GM23338 (cell line): ENCODE data around the gene GPR61. TPM values are rescaled to one million over a fixed set of nuclear protein-coding genes. Genes with fewer than 3 reads are reported as not detected.

Experiments
- ATAC-seq: fragments of 200-7000 bp; cut with Tn5 transposase; 3 replicates; pipeline ENCODE4 v1.9.1; 2020
- DNase-seq: peaks from one replicate; pipeline ENCODE4 v3.0.0-alpha.2; 2015; ENCODE audit warnings: low spot score
- H2AFZ ChIP-seq: fragments of 200-600 bp; sonication (generic); 2 replicates; pipeline ENCODE4 v1.8.0; 2016; ENCODE audit warnings: antibody characterized with exemption, mild to moderate bottlenecking, moderate library complexity
- H3F3A ChIP-seq: fragments of 200-600 bp; sonication (generic); replicated peaks from 2 replicates; pipeline ENCODE4 v1.8.0; 2017; ENCODE audit warnings: antibody characterized with exemption, mixed run types, low read depth
- H3K27ac ChIP-seq: fragments of 200-600 bp; sonication (generic); 2 replicates; pipeline ENCODE4 v1.6.1; 2016; ENCODE audit warnings: low read depth
- H3K27me3 ChIP-seq: fragments of 200-600 bp; sonication (generic); 2 replicates; pipeline ENCODE4 v1.8.0; 2016; ENCODE audit warnings: mild to moderate bottlenecking, mixed run types, moderate library complexity; ENCODE audit not compliant: insufficient read depth
- H3K36me3 ChIP-seq: fragments of 200-600 bp; sonication (generic); 2 replicates; pipeline ENCODE4 v1.8.0; 2016; ENCODE audit warnings: mild to moderate bottlenecking; ENCODE audit not compliant: insufficient read depth
- H3K4me1 ChIP-seq: fragments of 200-600 bp; sonication (generic); 2 replicates; pipeline ENCODE4 v1.8.0; 2016; ENCODE audit warnings: mild to moderate bottlenecking, moderate library complexity; ENCODE audit not compliant: insufficient read depth
- H3K4me2 ChIP-seq: fragments of 200-600 bp; sonication (generic); 2 replicates; pipeline ENCODE4 v1.7.1; 2017; ENCODE audit warnings: mixed run types
- H3K4me3 ChIP-seq: fragments of 200-600 bp; sonication (generic); 2 replicates; pipeline ENCODE4 v1.6.1; 2016; ENCODE audit warnings: mixed run types
- H3K79me2 ChIP-seq: fragments of 200-600 bp; sonication (generic); replicated peaks from 2 replicates; pipeline ENCODE4 v1.8.0; 2017; ENCODE audit warnings: mild to moderate bottlenecking; ENCODE audit not compliant: insufficient read depth
- H3K9me2 ChIP-seq: fragments of 200-600 bp; sonication (generic); 2 replicates; pipeline ENCODE4 v1.8.0; 2017; ENCODE audit not compliant: insufficient read depth
- H4K20me1 ChIP-seq: fragments of 200-600 bp; sonication (generic); replicated peaks from 2 replicates; pipeline ENCODE4 v1.8.0; 2017; ENCODE audit warnings: mild to moderate bottlenecking; ENCODE audit not compliant: insufficient read depth
- H3K27ac Mint-ChIP-seq: 2 replicates; pipeline ENCODE4 v1.8.0; 2020; ENCODE audit warnings: inconsistent platforms, mild to moderate bottlenecking, moderate library complexity, mixed read lengths
- H3K27me3 Mint-ChIP-seq: 3 replicates; pipeline ENCODE4 v1.8.0; 2022; ENCODE audit warnings: low read depth, mild to moderate bottlenecking, moderate library complexity, mixed read lengths, inconsistent platforms; ENCODE audit not compliant: insufficient read depth, poor library complexity
- H3K36me3 Mint-ChIP-seq: 3 replicates; pipeline ENCODE4 v1.8.0; 2021; ENCODE audit warnings: low read depth, mild to moderate bottlenecking, inconsistent platforms, moderate library complexity, mixed read lengths
- H3K4me1 Mint-ChIP-seq: 3 replicates; pipeline ENCODE4 v1.8.0; 2020; ENCODE audit warnings: mild to moderate bottlenecking, inconsistent platforms, mixed read lengths
- H3K4me3 Mint-ChIP-seq: 3 replicates; pipeline ENCODE4 v1.8.0; 2021; ENCODE audit warnings: moderate library complexity, mild to moderate bottlenecking, inconsistent platforms, mixed read lengths
- H3K9me3 Mint-ChIP-seq: 3 replicates; pipeline ENCODE4 v1.8.0; 2020; ENCODE audit warnings: moderate library complexity, mild to moderate bottlenecking, inconsistent platforms, mixed read lengths
- CREB1 ChIP-seq: fragments of 250-450 bp; sonication (Bioruptor Pico); IDR thresholded peaks from 2 replicates; pipeline ENCODE4 v1.5.0; 2020; ENCODE audit warnings: low read depth, mild to moderate bottlenecking, moderate library complexity
- CTCF ChIP-seq, 2 experiments: fragments of 200-600 bp in 1 of 2; sonication (generic) in 1 of 2; conservative IDR thresholded peaks; 2 replicates each; pipeline versions ENCODE4 v1.5.1 to v1.6.1; 2016 to 2017; ENCODE audit warnings: antibody characterized with exemption in 2 of 2, low read depth in 2 of 2, mild to moderate bottlenecking in 2 of 2, moderate library complexity in 1 of 2
- ETS1 ChIP-seq: IDR thresholded peaks from 2 replicates; pipeline ENCODE4 v1.6.1; 2016; ENCODE audit warnings: antibody characterized with exemption
- EZH2 ChIP-seq: fragments of 200-600 bp; sonication (generic); IDR thresholded peaks from one replicate; pipeline ENCODE4 v1.8.0; 2017; ENCODE audit warnings: antibody characterized with exemption, mild to moderate bottlenecking, low read depth; ENCODE audit not compliant: unreplicated experiment
- EZH2phosphoT487 ChIP-seq: fragments of 200-600 bp; sonication (generic); IDR thresholded peaks from one replicate; pipeline ENCODE4 v1.8.1; 2018; ENCODE audit warnings: antibody characterized with exemption; ENCODE audit not compliant: unreplicated experiment
- JUNB ChIP-seq: IDR thresholded peaks from one replicate; pipeline ENCODE4 v1.6.1; 2016; ENCODE audit warnings: antibody characterized with exemption; ENCODE audit not compliant: unreplicated experiment
- NANOG ChIP-seq: IDR thresholded peaks from 2 replicates; pipeline ENCODE4 v1.6.1; 2016; ENCODE audit warnings: antibody characterized with exemption, borderline replicate concordance
- POLR2AphosphoS5 ChIP-seq: IDR thresholded peaks from 2 replicates; pipeline ENCODE4 v1.6.1; 2016; ENCODE audit warnings: antibody characterized with exemption, low read depth
- REST ChIP-seq: IDR thresholded peaks from one replicate; pipeline ENCODE4 v1.6.1; 2018; ENCODE audit warnings: antibody characterized with exemption; ENCODE audit not compliant: unreplicated experiment
- STAT1 ChIP-seq: IDR thresholded peaks from one replicate; pipeline ENCODE4 v1.6.1; 2016; ENCODE audit warnings: antibody characterized with exemption; ENCODE audit not compliant: unreplicated experiment
- ZNF114 ChIP-seq: fragments of 250-450 bp; sonication (Bioruptor Pico); IDR thresholded peaks from 2 replicates; pipeline ENCODE4 v1.5.0; 2020; ENCODE audit warnings: mild to moderate bottlenecking, moderate library complexity
- ZNF331 ChIP-seq: fragments of 250-450 bp; sonication (Bioruptor Pico); IDR thresholded peaks from 2 replicates; pipeline ENCODE4 v1.5.0; 2020; ENCODE audit warnings: low read depth, mild to moderate bottlenecking, moderate library complexity
- ZNF462 ChIP-seq: fragments of 250-450 bp; sonication (Bioruptor Pico); IDR thresholded peaks from 2 replicates; pipeline ENCODE4 v1.5.0; 2020; ENCODE audit warnings: mild to moderate bottlenecking, moderate library complexity
- polyA plus RNA-seq: library from polyadenylated mRNA; unstranded; fragments of >200 nt; fragmentation: Nextera tagmentation; extraction: Ambion mirVana; gene quantifications from 2 replicates; pipeline ENCODE4 v1.2.1, GENCODE V29; 2016
- total RNA-seq: library from RNA; depleted of rRNA; stranded (reverse); fragments of >200 nt; shearing (Covaris generic); gene quantifications from 2 replicates; pipeline ENCODE4 v1.2.3, GENCODE V29; 2014

GPR61 gene
- total and polyA plus RNA-seq, 2 experiments from 2014 or later: 0.13 TPM; not detected in 1

DNA sequence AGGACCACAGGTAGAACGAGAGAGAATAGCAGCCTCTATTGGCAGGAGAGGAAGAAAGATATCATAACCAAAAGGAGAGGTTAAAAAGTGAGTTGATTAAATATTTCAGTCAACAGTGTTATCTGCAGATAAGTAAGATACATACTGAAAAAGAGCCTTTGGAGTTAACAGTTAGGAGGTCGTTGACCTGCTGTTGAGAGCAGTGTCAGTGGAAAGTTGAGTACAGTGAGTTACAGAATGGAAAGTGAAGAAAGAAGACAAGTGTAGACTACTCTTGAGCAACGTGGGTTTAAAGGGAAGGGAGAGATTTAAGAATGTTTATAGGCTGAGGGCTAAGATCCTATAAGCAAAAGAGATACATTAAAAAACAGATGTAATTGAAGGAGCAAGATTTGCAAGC, 49.5 kb downstream of the GPR61 start (continued):
- no peak for TF ChIP-seq EZH2phosphoT487

- Histone ChIP-seq H3K4me2 (no peak overlapping the region), H4K20me1 (no peaks in the 10 kb centered on the region; the same call in 1 of the 2 replicates), H3K4me3 (no peak overlapping the region), H3K9me2 (no peaks in the 10 kb centered on the region), H3K79me2 (no peaks in the 10 kb centered on the region), H3K4me1 (no peaks in the 10 kb centered on the region), H3K27me3 (no peaks in the 10 kb centered on the region), H3K27ac (no peak overlapping the region), H3K36me3 (peaks cover 37% of the 10 kb centered on the region), H3F3A (no peaks in the 10 kb centered on the region), H2AFZ (no peak overlapping the region)
- Mint-ChIP-seq H3K27ac (no peak overlapping the region), H3K4me1 (no peaks in the 10 kb centered on the region), H3K36me3 (peaks cover 34% of the 10 kb centered on the region; the same call in 2 of the 3 replicates), H3K4me3 (no peak overlapping the region), H3K27me3 (no peaks in the 10 kb centered on the region), H3K9me3 (no peaks in the 10 kb centered on the region)
- TF ChIP-seq REST (no peak), POLR2AphosphoS5 (no peak), ZNF331 (CRISPR knock-in tag) (no peak), ZNF462 (CRISPR knock-in tag) (no peak), NANOG (no peak), CTCF (conservative IDR thresholded peaks at IDR 0.05; ENCODE audit: low read depth in 2 of 2) (no peak), JUNB (no peak), CREB1 (CRISPR knock-in tag) (no peak), ZNF114 (CRISPR knock-in tag) (no peak), EZH2 (no peak), EZH2phosphoT487 (no peak), STAT1 (no peak), ETS1 (no peak)
- ATAC-seq (no peak), DNase-seq (no peak)
Measured at GRCh38 chr1:109589679-109590078, 50.0 kb downstream of the GPR61 start.
